ENCODE measurements around the gene HYOU1.

GRCh38 chr11:119095066-119095880, 38.3 kb upstream of the HYOU1 start:
- TF ChIP-seq CTCF (IDR thresholded peaks at IDR 0.05), result peak in 4 of 5 experiments; percentile 29 to 88 (median 42)
- peak; percentile 99 for TF ChIP-seq POLR2A (IDR thresholded peaks at IDR 0.05)
- peak; percentile 99 to 100 (median 100) for TF ChIP-seq POLR2AphosphoS5 (IDR thresholded peaks at IDR 0.05)
- no peak for TF ChIP-seq EP300 (IDR thresholded peaks at IDR 0.05; ENCODE audit: low read depth)
